Stimulated activated CD8-positive, alpha-beta memory T cell treated with anti-CD3 and anti-CD28 coated beads, Interleukin-12 subunit alpha, Interleukin-12 subunit beta, amount 100 ng/mL, for 24 hours (primary cell): ENCODE measurements around the gene LAD1.

Experiments
- DNase-seq: peaks from one replicate; pipeline ENCODE4 v3.0.0-alpha.2; 2020; ENCODE audit errors: extremely low read depth

Gene LAD1, protein sequence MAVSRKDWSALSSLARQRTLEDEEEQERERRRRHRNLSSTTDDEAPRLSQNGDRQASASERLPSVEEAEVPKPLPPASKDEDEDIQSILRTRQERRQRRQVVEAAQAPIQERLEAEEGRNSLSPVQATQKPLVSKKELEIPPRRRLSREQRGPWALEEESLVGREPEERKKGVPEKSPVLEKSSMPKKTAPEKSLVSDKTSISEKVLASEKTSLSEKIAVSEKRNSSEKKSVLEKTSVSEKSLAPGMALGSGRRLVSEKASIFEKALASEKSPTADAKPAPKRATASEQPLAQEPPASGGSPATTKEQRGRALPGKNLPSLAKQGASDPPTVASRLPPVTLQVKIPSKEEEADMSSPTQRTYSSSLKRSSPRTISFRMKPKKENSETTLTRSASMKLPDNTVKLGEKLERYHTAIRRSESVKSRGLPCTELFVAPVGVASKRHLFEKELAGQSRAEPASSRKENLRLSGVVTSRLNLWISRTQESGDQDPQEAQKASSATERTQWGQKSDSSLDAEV

DNA sequence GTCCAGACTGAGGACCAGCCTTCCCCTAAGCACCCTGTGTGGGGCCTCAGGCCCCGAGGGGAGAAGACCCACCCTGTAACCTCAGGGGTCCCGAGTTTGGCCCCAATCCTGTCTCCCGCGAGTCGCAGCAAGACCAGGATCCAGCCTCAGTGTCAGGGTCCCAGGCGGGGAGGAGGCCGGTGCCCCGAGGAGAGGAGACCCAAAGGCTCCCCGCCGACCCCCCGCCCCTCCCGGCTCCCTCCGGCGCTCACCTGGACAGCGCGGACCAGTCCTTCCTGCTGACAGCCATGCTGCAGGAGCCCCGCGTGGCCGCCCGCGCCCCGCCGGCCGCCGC is at the start of gene LAD1:
LAD1 (minus strand) TSS at position 307 of the 334 bp plus-strand sequence; CDS start at position 289, 18 bp downstream.
- no peak for DNase-seq

DNA sequence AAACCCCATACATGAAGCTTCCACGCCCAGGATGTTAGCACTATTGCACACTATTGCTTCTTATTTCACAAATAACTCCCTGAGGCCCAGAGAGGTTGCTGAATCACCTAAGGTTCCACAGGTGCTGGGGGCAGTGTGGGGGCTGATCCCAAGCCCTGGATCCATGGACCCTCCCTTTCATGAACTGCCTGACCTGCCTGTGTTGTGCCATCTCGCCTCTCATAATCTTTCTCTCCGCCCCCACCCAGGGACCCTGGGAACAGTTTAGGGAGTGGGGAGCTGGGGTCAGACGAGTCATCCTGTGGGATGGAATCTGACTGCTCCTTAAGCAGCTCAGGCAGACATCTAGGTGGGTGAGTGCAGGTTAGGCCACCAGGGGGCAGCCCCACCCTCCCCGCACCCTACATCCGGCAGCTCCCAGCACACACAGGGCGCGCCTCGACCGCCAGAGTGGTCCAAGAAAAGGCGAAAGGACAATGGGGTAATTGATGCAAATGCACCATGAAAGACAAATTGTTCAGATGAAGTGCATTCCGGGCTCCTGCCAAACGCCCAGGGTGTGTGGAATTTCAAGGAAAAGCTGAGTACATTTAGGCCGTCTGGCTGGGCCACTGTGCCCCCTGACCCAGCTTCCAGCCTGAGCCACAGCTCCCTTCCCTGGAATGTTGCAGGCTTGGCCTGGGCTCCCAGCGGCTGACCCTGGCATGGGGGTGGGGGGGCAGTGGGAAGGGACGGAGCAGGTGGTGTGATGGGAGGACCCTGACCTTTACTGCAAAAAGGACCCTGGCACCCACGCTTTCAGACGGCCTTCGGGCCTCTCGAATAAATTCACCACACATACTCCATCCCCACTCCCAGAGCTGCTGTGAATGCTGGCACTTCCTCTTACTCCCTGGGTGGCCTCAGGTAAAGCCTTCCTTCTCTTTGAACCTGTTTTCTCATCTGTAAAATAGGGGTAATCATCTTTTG is 49.1 kb upstream of the LAD1 start:
- no peak for DNase-seq

- no peak for DNase-seq
Observed at GRCh38 chr1:201445310-201445709, 46.2 kb upstream of the LAD1 start.

DNA sequence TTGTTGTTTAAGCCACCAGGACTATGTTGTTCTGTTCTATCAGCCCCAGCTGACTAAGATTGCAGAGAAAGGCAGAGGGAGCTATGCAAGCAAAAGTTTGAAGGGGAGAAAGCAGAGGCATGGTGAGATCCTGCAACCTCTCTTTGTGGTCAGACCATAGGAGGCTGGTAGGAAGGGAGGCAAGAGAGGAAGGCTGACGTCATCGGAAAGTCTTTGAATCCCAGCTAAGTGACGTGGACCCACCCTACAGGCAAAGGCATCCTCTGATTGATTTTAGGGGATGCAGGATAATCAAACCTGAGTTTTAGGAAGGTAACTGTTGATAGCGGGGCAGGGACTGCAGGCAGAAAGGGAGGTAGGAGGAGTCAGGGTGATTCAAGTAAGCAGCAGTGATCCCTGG is 45.7 kb upstream of the LAD1 start:
- no peak for DNase-seq

- DNase-seq: no peak
Observed at GRCh38 chr1:201443747-201444146, 44.6 kb upstream of the LAD1 start.

DNA sequence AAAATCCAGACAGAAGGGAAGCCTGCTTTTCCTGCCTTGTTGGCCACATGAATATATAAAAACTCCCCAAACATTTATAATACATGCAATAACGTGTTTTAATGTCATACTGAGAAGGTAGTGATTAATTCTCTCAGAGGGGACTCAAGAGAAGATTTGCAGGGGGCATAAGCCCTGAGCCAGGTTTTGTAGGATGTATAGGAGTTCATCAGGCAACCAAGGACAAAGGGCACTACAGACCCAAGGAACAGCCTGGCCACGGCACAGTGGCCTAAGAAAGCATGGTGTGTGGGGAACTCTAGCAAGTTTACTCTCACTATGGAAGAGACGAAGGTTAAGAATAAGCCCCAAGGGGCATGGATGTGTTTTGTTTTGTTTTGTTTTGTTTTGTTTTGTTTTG is 37.8 kb upstream of the LAD1 start:
- no peak for DNase-seq

DNA sequence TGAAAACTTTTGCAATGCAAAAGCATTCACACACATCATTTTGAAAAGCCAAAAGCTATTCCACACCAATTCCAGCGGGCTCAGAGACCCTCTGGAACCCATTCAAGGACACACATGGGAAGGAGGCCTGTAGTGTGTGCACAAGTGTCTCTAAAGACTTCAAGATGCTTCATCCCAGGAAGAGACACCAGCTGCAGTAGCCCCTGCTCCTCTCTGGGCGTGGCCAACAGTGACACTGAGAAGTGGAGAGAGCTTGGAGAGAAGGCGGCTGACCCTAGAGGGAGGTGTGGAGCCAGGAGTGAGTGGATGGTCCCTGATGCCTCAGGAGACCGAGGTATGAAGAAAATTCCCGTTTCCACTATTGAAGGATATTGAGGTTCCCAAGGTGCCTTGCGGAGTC is 37.3 kb upstream of the LAD1 start:
- no peak for DNase-seq

GRCh38 chr1:201434266-201434665 is 35.1 kb upstream of the LAD1 start:
- DNase-seq: no peak

DNA sequence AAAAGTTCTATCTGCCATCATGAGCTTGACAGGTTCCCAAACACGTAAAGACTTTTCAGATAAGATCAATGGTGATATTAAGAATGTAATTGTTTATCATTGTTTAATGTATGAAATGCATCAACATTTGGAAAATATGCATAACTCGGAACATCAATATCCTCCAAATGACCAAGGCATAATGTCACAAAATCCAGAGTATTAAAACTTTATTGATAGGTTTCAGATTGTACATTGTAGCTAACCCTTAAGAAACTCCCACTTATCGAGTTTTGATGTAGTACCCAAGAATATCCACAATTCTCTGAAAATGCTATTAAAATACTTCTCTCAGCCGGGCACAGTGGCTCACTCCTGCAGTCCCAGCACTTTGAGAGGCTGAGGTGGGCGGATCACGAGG is 34.5 kb upstream of the LAD1 start:
- DNase-seq: no peak

- DNase-seq: no peak
Observed at GRCh38 chr1:201430776-201431175, 31.7 kb upstream of the LAD1 start.

DNA sequence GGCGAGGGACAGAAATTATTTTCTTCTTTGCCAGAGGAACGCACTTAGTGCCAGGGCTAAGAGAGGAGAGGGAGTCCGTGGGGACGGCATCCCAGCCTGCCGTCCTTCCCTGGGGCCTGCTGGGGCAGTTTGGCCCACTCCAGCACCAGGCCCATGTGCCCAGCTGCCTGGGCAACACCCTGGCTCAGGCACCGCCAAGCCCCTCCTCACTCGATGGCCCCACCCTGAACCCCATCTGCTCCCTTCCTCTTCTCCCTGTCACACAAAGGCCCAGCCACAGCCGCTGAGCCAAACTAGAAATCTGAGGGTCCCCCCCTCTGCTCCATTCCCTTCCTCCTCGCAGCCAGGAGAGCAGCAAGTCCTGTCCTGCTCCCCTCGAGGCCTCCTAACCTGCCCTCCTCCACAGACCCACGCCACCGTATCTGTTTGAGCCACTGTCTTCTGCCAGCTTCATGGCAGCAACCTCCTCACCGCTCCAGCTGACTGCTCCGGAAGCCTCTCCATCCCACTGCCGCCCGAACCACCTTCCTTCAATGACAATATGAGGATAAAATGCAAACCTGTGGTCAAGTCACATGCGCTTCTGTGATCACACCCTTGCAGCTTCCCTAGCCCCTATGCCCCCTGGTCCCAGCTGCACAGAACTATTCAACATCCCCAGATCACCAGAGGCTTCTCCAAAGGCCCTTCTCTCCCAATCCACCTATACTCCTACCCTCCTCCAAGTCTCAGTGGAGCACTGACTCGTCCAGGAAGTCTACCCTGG is 30.8 kb upstream of the LAD1 start:
- no peak for DNase-seq

- no peak for DNase-seq
Observed at GRCh38 chr1:201427963-201428362, 28.8 kb upstream of the LAD1 start.

DNA sequence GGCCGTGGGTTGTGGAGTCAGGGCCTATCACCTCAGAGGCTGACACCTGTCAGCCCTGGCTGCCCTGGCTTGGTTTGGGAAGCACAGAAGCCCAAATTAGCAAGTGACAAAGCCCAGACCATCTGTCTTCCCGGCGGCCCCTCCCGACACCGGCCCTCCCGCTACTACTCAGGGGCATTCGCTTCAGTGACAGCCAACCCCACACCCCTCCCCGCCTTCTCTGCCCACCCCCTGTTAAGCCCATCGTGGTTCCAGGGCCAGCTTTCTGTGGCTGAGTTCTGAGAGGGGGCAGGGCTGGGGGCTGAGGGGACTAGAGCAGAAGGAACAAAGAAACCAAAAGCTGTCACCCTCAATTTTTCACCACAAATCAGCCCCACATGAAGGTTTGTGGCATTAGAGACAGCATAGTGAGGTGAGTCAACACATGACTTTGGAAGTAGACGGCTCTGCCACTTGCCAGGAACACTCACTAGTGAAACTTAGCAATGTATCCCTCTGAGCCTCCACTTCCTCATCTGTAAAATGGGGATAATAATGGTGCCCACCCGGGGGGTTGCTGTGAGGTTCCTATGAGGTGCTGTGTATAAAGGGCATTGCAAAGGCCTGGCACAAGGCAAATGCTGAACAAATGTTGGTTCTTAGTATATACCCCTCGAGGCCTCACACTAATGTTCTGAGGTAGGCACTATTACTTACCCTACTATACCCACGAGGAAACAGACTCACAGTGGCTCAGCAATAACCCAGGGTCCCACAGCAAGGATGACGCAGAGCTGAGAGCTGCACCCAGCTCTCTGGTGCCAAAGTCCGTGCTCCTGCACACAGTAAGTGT is 27.6 kb upstream of the LAD1 start:
- no peak for DNase-seq

- DNase-seq: no peak
Observed at GRCh38 chr1:201424146-201424545, 25.0 kb upstream of the LAD1 start.

DNA sequence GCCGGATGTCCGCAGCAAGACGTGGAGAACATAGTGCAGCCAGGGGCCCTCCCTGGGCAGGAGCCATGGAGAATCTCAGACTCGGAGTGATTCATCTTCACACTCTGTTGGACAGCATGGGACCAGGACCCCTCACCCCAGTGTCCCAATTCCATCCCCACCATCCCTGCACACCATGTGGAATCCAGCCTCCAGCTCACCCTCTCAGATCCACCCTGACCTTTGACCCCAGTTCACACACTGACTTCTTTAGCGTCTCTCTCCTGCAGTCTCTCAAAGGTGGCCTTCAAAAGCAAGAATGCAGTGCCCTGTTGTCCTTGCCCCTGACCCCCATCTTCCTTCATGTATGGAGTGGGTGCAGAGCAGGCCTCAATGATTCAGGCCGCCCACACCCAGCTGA is 24.5 kb upstream of the LAD1 start:
- DNase-seq: no peak

DNA sequence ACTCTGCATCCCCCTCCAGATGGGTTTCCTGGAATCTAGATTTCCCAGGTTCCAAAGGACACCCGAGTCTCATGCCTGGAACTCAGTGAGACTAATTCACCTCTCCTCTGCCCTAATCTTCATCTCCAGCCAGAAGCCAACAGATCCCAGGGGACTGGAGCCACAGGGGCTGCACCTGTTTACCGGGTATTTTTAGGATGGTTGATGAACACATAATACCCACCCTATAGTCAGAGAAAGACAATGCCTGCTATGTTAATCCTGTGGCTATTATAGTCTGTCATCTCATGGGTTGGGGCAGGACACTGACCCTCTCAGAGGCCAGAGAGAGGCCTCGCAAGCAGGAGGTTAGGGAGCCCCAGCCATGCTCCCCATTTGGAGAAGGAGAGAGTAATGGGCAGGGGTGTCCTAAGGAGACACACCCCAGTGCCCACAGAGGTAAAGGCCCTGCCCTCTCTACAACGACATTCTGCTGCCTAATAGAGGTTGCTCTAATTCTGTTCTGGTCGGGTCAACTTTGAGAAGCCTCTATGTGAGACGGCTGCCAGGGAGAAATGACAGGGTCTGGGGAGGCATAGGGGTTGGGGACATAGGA is 23.4 kb upstream of the LAD1 start:
- DNase-seq: no peak

- DNase-seq: no peak
Observed at GRCh38 chr1:201422026-201422425, 22.9 kb upstream of the LAD1 start.

DNA sequence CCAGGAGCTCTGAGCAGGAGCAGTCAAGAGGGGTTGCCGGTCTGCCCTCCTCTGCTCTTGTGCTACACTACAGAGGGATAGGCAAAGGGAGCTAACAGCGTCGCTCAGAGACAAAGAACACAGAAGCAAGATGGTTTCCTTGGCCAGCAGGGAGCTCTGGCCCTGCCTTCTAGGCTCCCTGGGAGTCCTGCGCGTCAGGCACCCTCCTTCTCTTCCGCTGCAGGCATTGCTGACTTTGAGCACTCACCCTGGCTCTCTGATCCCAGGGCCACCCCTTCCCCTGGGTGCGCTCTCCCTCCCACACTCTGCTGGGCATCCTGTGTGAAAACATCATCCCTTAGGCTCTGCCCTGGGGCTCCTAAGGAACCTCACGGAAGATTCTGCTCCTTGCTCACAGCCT is 21.9 kb upstream of the LAD1 start:
- no peak for DNase-seq

GRCh38 chr1:201420608-201421002 is 21.5 kb upstream of the LAD1 start:
- DNase-seq: no peak

DNA sequence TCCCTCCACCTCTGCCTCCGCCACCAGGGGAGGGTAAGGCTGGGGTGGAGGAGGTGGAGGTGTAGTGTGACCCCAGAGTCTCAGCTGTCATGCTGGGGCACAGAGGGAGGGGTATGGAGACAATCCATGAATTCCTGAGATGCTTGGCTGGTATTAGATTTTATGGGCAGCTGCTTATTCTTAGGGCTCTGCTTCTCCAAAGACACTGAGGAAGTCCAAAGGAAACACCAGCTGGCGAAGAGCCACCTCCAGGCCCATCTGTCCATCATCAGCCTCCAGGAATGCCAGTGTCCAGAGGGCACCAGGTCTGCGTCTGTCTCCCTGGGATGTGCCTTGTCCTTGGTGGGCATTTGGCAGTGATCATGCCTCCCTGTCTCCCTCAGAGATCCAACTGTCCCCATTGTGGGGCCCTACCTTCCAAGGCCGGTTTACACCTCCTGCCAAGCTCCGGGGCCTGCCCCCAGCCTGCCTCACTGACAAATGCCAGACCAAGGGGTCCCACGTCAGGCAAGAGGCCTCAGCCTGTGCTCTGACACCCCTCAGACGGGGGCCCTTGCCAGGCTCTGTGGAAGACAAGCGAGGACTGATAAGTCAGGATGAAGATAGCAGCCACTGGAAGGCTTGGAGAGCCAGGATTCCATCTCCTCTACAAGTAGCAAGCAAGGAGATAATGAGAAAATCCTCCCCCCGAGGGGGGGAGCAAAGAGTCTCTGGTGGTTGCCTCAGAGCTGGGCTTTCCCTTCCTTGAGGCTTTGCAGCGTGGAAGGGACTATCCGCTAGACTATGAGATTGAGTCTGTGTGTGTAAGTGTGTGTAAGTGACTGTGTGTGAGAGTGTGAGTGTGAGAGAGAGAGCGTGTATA is 20.9 kb upstream of the LAD1 start:
- DNase-seq: no peak
